Measurements from ENCODE around the gene ISY1.
A peak's percentile ranks its signal among the peaks of the same experiment; 100 is the strongest.

DNA sequence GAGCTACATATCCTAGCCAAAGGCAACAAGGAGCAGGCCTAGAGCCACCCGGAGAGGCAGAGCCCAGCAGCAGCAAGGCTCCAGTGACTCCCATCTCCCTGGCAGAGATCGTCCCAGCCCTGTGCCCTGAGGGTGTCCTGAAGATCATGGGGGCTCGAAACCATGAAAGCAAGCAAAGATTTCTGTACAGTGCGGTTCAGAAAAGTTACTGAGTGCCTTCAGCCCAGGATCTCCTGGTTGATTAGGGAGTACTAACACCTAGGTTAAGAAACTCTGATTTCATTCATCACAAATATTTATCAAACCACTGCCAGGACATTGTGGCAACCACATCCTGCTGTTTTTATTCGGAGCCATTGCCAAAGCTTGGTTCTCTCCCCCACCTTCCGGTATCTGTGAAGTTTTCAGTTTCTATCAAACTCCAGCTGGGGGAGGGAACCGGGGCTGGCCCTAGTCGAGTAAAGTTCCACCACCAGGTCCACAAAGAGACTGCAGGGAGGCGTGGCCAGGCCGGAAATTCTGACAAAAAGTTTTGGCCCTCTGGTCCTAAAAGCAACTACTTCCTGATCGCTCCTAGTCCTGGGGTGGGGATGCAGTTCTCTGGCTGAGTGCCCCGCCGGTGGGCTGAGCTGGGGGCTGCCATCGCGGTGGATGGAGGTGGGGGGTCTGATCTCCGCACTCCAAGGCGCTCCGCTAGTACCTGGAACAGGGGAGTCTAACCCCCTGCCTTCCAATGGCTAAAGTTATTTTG is 40.4 kb downstream of the ISY1 start:
- TF ChIP-seq POLR2A (IDR thresholded peaks at IDR 0.05) (peak; percentile 29 to 54), CTCF (IDR thresholded peaks at IDR 0.05) (peak in 2 of 4 experiments; percentile 50 to 62), POLR2AphosphoS5 (IDR thresholded peaks at IDR 0.05) (no peak)
